Measurements from ENCODE around the gene BTBD3. TPM values are rescaled to one million over a fixed set of nuclear protein-coding genes. Genes with fewer than 3 reads are reported as not detected.

The BTBD3 gene
- total RNA-seq, 2 donors from 2014 or later = 1.2 to 2.1 TPM

DNA sequence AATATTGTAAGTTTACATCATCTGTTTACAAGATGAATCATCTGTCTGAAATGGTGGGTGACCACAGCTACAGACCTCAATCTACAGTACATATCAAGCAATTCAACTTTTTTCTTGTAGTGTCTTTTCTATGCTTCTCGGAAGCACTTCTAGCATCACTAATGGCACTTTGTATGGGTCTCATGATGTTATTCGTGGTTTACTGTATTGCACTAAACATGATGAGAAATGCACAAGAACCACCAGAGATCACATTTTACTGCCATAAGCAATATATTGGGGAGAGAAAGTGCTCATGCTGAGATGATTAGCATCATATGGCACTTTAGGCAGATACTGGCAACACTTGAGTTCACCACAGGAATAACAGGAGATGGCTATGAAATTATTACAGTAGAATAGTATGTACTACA lies 15.4 kb upstream of the BTBD3 start:
- Mint-ChIP-seq H3K9me3 (peaks cover 11% of the 10 kb centered on the region), H3K27me3 (no peaks in the 10 kb centered on the region), H3K36me3 (ENCODE audit: low read depth) (no peaks in the 10 kb centered on the region), H3K4me3 (no peak overlapping the region), H3K27ac (no peak overlapping the region), H3K4me1 (no peaks in the 10 kb centered on the region)
- no peak for ATAC-seq (replicated peaks)

GRCh38 chr20:11905460-11906179 lies 12.1 kb upstream of the BTBD3 start:
- Mint-ChIP-seq H3K4me3 (no peak overlapping the region), H3K9me3 (peaks cover 4% of the 10 kb centered on the region), H3K27me3 (no peaks in the 10 kb centered on the region), H3K4me1 (no peaks in the 10 kb centered on the region), H3K36me3 (ENCODE audit: low read depth) (no peaks in the 10 kb centered on the region), H3K27ac (no peak overlapping the region)
- ATAC-seq (replicated peaks) = no peak

DNA sequence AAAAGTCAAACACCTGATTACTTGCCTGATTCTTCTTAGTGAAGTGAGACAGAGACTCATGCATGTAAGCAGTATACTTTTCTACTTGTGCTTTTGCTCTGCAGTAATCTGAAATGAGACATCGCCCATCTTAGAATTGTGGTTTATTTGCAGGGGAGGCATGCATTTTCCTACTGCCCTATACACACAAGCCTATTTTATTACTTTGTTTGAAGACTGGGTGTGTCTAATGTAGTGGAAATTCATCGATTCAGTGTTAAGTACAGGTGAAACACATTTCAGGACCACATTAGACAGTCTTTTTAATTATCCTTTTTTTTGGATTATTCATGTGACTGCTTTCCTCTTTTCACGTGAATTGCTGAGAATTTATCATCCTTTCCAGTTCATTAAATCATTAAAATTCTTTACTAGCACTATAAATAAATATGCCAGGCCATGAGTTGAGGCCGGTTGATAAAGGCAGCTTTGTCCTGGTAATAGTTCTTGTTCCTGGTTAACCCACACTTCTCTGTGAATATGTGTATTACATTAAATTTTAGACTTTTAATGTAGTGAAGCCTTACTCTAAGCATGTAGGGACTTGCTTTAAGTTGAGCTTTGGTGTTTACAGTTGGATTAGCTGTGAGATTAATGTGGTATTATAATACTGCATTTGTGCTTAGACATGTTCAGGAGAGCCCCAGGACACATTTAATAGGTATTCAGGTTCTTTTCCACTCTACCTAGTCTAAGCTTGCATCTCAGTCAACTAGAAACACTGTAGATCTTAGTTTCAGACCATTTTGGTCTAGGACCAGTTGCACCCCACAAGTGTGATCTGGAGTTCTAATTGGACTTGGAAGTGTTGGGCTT lies 10.8 kb upstream of the BTBD3 start:
- Mint-ChIP-seq H3K4me1 (no peaks in the 10 kb centered on the region), H3K4me3 (no peak overlapping the region), H3K36me3 (ENCODE audit: low read depth) (no peaks in the 10 kb centered on the region), H3K9me3 (peaks cover 4% of the 10 kb centered on the region), H3K27ac (no peak overlapping the region), H3K27me3 (no peaks in the 10 kb centered on the region)
- ATAC-seq (replicated peaks) = no peak

DNA sequence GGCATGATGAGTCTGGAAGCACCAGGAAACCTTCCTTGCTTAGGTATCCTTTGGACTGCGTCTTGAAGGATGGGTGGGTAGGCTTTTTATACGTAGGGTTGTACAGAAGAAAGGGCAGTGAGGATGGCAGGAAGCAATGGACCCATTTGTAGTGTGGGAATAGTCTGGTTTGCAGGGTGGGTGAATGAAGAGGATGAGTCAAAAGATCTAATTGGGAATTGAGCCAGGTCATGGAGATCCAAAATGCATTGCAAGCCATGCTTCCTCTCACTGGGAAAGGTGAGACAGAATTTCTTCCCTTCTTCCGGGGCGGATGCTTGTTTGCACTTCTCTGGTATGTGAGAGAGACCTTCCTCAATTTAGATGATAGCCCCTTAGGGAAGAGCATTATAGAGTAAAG lies 10.1 kb upstream of the BTBD3 start:
- Mint-ChIP-seq H3K4me3 (no peak overlapping the region), H3K4me1 (no peaks in the 10 kb centered on the region), H3K36me3 (ENCODE audit: low read depth) (no peaks in the 10 kb centered on the region), H3K27ac (no peak overlapping the region), H3K9me3 (peaks cover 4% of the 10 kb centered on the region), H3K27me3 (no peaks in the 10 kb centered on the region)
- ATAC-seq (replicated peaks) = no peak

GRCh38 chr20:11912013-11912658 lies 5.6 kb upstream of the BTBD3 start:
- ATAC-seq (replicated peaks) = no peak
- Mint-ChIP-seq H3K9me3 (peaks cover 7% of the 10 kb centered on the region), H3K27ac (no peak overlapping the region), H3K27me3 (no peaks in the 10 kb centered on the region), H3K4me1 (no peaks in the 10 kb centered on the region), H3K4me3 (no peak overlapping the region), H3K36me3 (ENCODE audit: low read depth) (no peaks in the 10 kb centered on the region)

DNA sequence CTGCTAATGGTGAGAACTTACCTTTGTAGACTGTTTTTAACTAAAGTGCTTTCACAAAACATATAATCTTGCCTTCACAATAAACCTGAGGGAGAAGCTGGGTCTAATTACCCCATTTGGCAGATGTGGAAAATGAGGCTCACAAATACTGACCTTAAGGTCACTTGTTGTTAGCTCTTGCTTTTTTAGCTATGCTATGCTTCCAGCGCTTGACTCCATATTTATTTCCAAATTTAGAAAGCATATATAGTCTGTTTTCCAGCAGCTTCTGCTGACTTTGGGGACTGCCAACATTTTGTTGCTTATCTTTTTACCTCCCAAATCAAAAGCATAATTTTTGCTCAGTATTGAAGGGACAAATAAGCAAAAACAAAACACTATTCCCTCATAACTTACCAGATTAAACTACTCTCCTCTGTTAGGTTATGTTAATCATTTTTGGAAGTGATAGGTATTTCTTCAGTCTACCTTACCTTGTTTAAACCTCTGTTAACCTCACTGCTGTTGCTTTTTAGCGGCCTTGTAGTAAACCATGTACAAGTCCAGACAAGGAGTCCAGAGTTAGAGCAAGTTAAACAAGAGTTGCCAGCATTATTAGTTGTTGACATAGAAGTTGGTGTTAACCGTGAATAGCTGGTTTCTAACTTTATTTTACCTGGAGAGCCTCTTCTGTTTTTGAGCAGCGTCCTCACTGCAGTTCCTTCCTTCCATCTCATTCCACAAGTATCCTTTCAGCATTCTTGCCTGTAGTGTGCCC lies 4.9 kb upstream of the BTBD3 start:
- Mint-ChIP-seq H3K27me3 (no peaks in the 10 kb centered on the region), H3K4me1 (no peaks in the 10 kb centered on the region), H3K9me3 (peaks cover 3% of the 10 kb centered on the region), H3K27ac (no peak overlapping the region), H3K36me3 (ENCODE audit: low read depth) (no peaks in the 10 kb centered on the region), H3K4me3 (no peak overlapping the region)
- no peak for ATAC-seq (replicated peaks)

GRCh38 chr20:11918391-11918845 lies 725 bp downstream of the BTBD3 start:
- ATAC-seq (replicated peaks) = no peak
- Mint-ChIP-seq H3K27ac (no peak overlapping the region), H3K9me3 (peaks cover 4% of the 10 kb centered on the region), H3K27me3 (no peaks in the 10 kb centered on the region), H3K4me1 (no peaks in the 10 kb centered on the region), H3K36me3 (ENCODE audit: low read depth) (no peaks in the 10 kb centered on the region), H3K4me3 (no peak overlapping the region)

GRCh38 chr20:11918981-11919380 lies 1.3 kb downstream of the BTBD3 start:
- Mint-ChIP-seq H3K9me3 (peaks cover 4% of the 10 kb centered on the region), H3K4me1 (no peaks in the 10 kb centered on the region), H3K4me3 (no peak overlapping the region), H3K27ac (no peak overlapping the region), H3K27me3 (no peaks in the 10 kb centered on the region), H3K36me3 (ENCODE audit: low read depth) (no peaks in the 10 kb centered on the region)
- no peak for ATAC-seq (replicated peaks)

DNA sequence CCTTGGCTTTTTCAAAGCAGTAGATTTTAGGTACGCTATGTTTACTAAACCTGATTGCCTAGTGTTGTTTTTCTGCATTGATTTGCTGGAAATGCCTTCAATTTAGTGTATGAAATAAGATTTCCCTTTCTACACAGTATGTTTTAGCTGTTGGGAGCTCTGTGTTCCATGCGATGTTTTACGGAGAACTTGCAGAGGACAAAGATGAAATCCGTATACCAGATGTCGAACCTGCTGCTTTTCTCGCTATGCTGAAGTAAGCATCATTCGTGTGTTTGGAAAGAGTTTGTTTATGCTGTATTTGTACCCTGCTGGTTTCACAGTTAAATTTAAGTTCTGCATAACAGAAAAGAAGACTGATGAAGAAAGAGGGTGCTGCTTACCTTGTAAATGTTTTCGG lies 1.9 kb downstream of the BTBD3 start:
- Mint-ChIP-seq H3K4me1 (no peaks in the 10 kb centered on the region), H3K9me3 (peaks cover 4% of the 10 kb centered on the region), H3K27me3 (no peaks in the 10 kb centered on the region), H3K27ac (no peak overlapping the region), H3K36me3 (ENCODE audit: low read depth) (no peaks in the 10 kb centered on the region), H3K4me3 (no peak overlapping the region)
- no peak for ATAC-seq (replicated peaks)

DNA sequence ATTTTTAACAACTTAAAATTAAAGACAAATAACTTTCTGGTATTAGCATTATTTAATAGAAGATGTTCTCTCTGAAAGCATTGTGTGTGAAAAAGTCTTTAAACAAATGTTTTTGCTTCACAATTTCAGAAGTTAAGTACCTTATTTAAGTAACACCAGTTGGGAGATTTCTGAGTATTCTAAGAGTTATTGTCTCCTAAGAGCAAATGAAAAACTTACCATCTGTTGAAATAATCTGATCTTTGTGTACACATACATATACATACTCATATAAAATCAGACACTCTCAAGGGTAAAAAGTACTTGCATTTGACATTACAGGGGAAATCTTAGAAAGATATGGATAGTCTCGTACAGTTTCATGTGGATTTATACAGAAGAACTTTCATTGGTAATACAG lies 2.4 kb downstream of the BTBD3 start:
- Mint-ChIP-seq H3K9me3 (peaks cover 4% of the 10 kb centered on the region), H3K4me1 (no peaks in the 10 kb centered on the region), H3K27me3 (no peaks in the 10 kb centered on the region), H3K36me3 (ENCODE audit: low read depth) (no peaks in the 10 kb centered on the region), H3K4me3 (no peak overlapping the region), H3K27ac (no peak overlapping the region)
- no peak for ATAC-seq (replicated peaks)

- no peak overlapping the region for H3K27ac Mint-ChIP-seq
- no peak for ATAC-seq (replicated peaks)
- H3K4me1 Mint-ChIP-seq = no peaks in the 10 kb centered on the region
- no peaks in the 10 kb centered on the region for H3K27me3 Mint-ChIP-seq
- peaks cover 4% of the 10 kb centered on the region for H3K9me3 Mint-ChIP-seq
- H3K36me3 Mint-ChIP-seq (ENCODE audit: low read depth) = no peaks in the 10 kb centered on the region
- H3K4me3 Mint-ChIP-seq = no peak overlapping the region
These were observed 3.6 kb downstream of the BTBD3 start for GRCh38 chr20:11921321-11921720.

GRCh38 chr20:11922561-11922960 lies 4.9 kb downstream of the BTBD3 start:
- H3K4me1 Mint-ChIP-seq = no peaks in the 10 kb centered on the region
- H3K27ac Mint-ChIP-seq = no peak overlapping the region
- no peaks in the 10 kb centered on the region for H3K27me3 Mint-ChIP-seq
- no peaks in the 10 kb centered on the region for H3K36me3 Mint-ChIP-seq (ENCODE audit: low read depth)
- H3K9me3 Mint-ChIP-seq = peaks cover 4% of the 10 kb centered on the region
- H3K4me3 Mint-ChIP-seq = no peak overlapping the region
- ATAC-seq (replicated peaks) = no peak

DNA sequence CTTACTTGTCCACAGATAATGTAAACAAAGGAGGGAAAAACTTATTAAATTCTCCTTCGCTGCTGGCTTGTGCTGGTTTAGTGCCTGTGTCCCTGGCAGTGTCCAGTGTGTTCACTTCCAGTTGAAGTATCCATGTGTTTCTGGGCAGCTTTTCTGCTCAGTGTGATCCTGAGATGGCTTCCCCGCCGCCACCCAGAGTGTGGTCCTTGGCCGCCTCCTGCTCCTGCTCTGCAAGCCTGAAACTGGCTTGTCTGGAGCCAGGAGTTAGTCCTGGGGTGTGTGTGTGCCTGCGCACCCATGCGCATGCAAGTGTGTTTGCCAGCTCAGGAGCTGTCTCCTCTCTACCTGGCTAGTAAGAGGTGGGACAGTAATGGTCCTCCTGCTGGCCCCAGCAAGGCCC lies 7.2 kb downstream of the BTBD3 start:
- Mint-ChIP-seq H3K9me3 (peaks cover 9% of the 10 kb centered on the region), H3K4me3 (no peak overlapping the region), H3K4me1 (no peaks in the 10 kb centered on the region), H3K27me3 (no peaks in the 10 kb centered on the region), H3K36me3 (ENCODE audit: low read depth) (no peaks in the 10 kb centered on the region), H3K27ac (no peak overlapping the region)
- ATAC-seq (replicated peaks) = no peak

- Mint-ChIP-seq H3K4me1 (no peaks in the 10 kb centered on the region), H3K4me3 (no peak overlapping the region), H3K36me3 (ENCODE audit: low read depth) (no peaks in the 10 kb centered on the region), H3K27ac (no peak overlapping the region), H3K27me3 (no peaks in the 10 kb centered on the region), H3K9me3 (peaks cover 10% of the 10 kb centered on the region)
- no peak for ATAC-seq (replicated peaks)
These were observed 8.8 kb downstream of the BTBD3 start for GRCh38 chr20:11926292-11926998.
